K562 (cell line): ENCODE measurements around the gene CNGB1.

Experiments
- POLR2A ChIP-seq: fragments of 450-650 bp; conservative IDR thresholded peaks from 2 replicates; pipeline ENCODE4 v1.6.1; 2016
- UBTF ChIP-seq, 2 experiments: IDR thresholded peaks; 2 replicates each; pipeline ENCODE4 v1.6.1; 2012; ENCODE audit warnings: improper control_type of control experiment in 2 of 2, low read depth in 2 of 2, low read length in 2 of 2, borderline replicate concordance in 1 of 2
- ZNF407 ChIP-seq: fragments of 450-650 bp; IDR thresholded peaks from 2 replicates; pipeline ENCODE4 v1.6.1; 2016; ENCODE audit warnings: low read depth

DNA sequence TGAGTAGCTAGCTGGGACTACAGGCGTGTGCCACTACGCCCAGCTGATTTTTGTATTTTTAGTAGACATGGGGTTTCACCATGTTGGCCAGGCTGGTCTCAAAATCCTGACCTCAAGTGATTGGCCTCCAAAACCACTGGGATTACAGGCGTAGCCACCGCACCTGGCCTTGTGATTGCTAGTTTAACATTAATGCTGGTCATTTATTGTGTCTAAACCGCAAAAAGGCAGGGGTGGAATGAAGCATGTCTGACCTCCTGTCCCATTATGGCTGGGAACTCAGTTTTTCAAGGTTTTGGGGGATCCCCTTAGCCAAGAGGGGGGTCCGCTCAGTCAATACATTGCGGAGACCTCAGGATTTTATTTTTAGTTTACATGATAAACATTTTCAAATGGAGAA is 10.7 kb upstream of the CNGB1 start:
- TF ChIP-seq ZNF407: no peak
- TF ChIP-seq POLR2A: no peak
- TF ChIP-seq UBTF (IDR thresholded peaks at IDR 0.05; ENCODE audit: borderline replicate concordance in 1 of 2, low read depth in 2 of 2, low read length in 2 of 2): no peak
